Erythroblast (primary cell): ENCODE data around the gene LRFN2.

Experiments
- GATA1 ChIP-seq: IDR thresholded peaks from 2 replicates; pipeline ENCODE4 v1.6.1; 2011; ENCODE audit warnings: low read depth, mild to moderate bottlenecking, control low read depth, low read length, moderate library complexity
- POLR2A ChIP-seq: IDR thresholded peaks from 2 replicates; pipeline ENCODE4 v1.6.1; 2011; ENCODE audit warnings: mild to moderate bottlenecking, low read length

- TF ChIP-seq POLR2A (no peak), GATA1 (no peak)
Measured at GRCh38 chr6:40588480-40588879, 1.3 kb upstream of the LRFN2 start.
